H1 (cell line): ENCODE data around the gene PKMYT1. TPM values are rescaled to one million over a fixed set of nuclear protein-coding genes. Genes with fewer than 3 reads are reported as not detected.
A peak's percentile ranks its signal among the peaks of the same experiment; 100 is the strongest.

ENCODE experiments used
- CTCF ChIA-PET: fragments of 300-600 bp; sonication (Branson Sonifier 250); formaldehyde crosslinking; loops from one replicate; lab custom pipeline; 2021; ENCODE audit not compliant: partially characterized antibody; lab: Charles Lee
- POLR2A ChIA-PET: fragments of 300-600 bp; sonication (Branson Sonifier 250); formaldehyde crosslinking; loops from one replicate; lab custom pipeline; 2021; ENCODE audit warnings: inconsistent platforms; ENCODE audit not compliant: partially characterized antibody; lab: Charles Lee
- DNase-seq, 2 experiments: peaks; one replicate each; pipeline versions ENCODE4 v3.0.0 to v3.0.0-alpha.2; 2010 to 2022; ENCODE audit warnings: low spot score in 2 of 2, low read depth in 1 of 2, mixed read lengths in 1 of 2
- FAIRE-seq: peaks from 2 replicates; lab custom pipeline; 2011; peaks lifted over from hg19 to GRCh38; lab: Jason Lieb, UNC
- H2AFZ ChIP-seq: 2 replicates; pipeline ENCODE4 v1.8.1; 2012; ENCODE audit warnings: low read length, inconsistent platforms
- H2AK5ac ChIP-seq: 2 replicates; pipeline ENCODE4 v1.6.1; 2013; ENCODE audit warnings: low read depth, low read length
- H2BK120ac ChIP-seq: replicated peaks from 2 replicates; pipeline ENCODE3; 2013; ENCODE audit warnings: low read depth, low read length, inconsistent platforms
- H2BK12ac ChIP-seq: 2 replicates; pipeline ENCODE4 v1.6.1; 2013; ENCODE audit warnings: low read depth, low read length
- H2BK15ac ChIP-seq: 2 replicates; pipeline ENCODE4 v1.6.1; 2013; ENCODE audit warnings: low read length
- H2BK20ac ChIP-seq: 2 replicates; pipeline ENCODE4 v1.6.1; 2013; ENCODE audit warnings: low read length
- H2BK5ac ChIP-seq: 2 replicates; pipeline ENCODE4 v1.6.1; 2013; ENCODE audit warnings: low read depth, low read length
- H3K14ac ChIP-seq: 2 replicates; pipeline ENCODE4 v1.6.1; 2013; ENCODE audit warnings: inconsistent platforms; ENCODE audit not compliant: insufficient read length
- H3K18ac ChIP-seq: 2 replicates; pipeline ENCODE4 v1.6.1; 2013; ENCODE audit warnings: low read length; ENCODE audit errors: extremely low read depth
- H3K23ac ChIP-seq: 2 replicates; pipeline ENCODE4 v1.6.1; 2013; ENCODE audit warnings: inconsistent platforms; ENCODE audit not compliant: insufficient read length
- H3K23me2 ChIP-seq: 2 replicates; pipeline ENCODE4 v1.6.1; 2013; ENCODE audit warnings: low read depth, low read length
- H3K27ac ChIP-seq: 2 replicates; pipeline ENCODE4 v1.6.1; 2011; ENCODE audit warnings: low read depth, low read length, inconsistent platforms
- H3K27me3 ChIP-seq, 4 experiments: replicated peaks in 1 of 4; 1 replicate in 1 of 4; 2 replicates in 3 of 4; pipeline versions ENCODE4 v1.6.1 to v1.8.1; 2011 to 2013; ENCODE audit warnings: low read length in 3 of 4, mild to moderate bottlenecking in 3 of 4, inconsistent platforms in 2 of 4, mixed read lengths in 2 of 4, moderate library complexity in 1 of 4; ENCODE audit not compliant: control insufficient read depth in 3 of 4, insufficient read depth in 3 of 4; ENCODE audit errors: extremely low read depth in 1 of 4
- H3K36me3 ChIP-seq, 4 experiments: 2 replicates each; pipeline versions ENCODE4 v1.6.1 to v1.8.1; 2011 to 2013; ENCODE audit warnings: mild to moderate bottlenecking in 4 of 4, low read length in 3 of 4, moderate library complexity in 2 of 4, control low read depth in 1 of 4, inconsistent platforms in 1 of 4; ENCODE audit not compliant: insufficient read depth in 4 of 4, control insufficient read depth in 2 of 4
- H3K4ac ChIP-seq: replicated peaks from 2 replicates; pipeline ENCODE3; 2013; ENCODE audit warnings: low read length, low read depth, mixed read lengths, inconsistent platforms; ENCODE audit not compliant: insufficient read length
- H3K4me1 ChIP-seq, 4 experiments: replicated peaks in 1 of 4; 1 replicate in 1 of 4; 2 replicates in 3 of 4; pipeline versions ENCODE4 v1.6.1 to v1.8.1; 2011 to 2013; ENCODE audit warnings: low read length in 3 of 4, inconsistent platforms in 2 of 4, mixed read lengths in 1 of 4; ENCODE audit not compliant: insufficient read depth in 4 of 4, control insufficient read depth in 3 of 4
- H3K4me2 ChIP-seq, 2 experiments: 2 replicates each; pipeline versions ENCODE4 v1.6.1 to v1.8.1; 2011 to 2013; ENCODE audit warnings: low read depth in 2 of 2, low read length in 2 of 2, control low read depth in 1 of 2, inconsistent platforms in 1 of 2, mild to moderate bottlenecking in 1 of 2; ENCODE audit not compliant: insufficient read depth in 1 of 2
- H3K4me3 ChIP-seq, 4 experiments: fragments of 200-600, 300-600 bp in 1 of 4; sonication (generic), shearing (Covaris generic), sonication (Bioruptor Twin) in 1 of 4; 2 replicates each; pipeline versions ENCODE4 v1.5.1 to v1.8.1; 2011 to 2016; ENCODE audit warnings: low read length in 4 of 4, low read depth in 3 of 4, control low read depth in 2 of 4, inconsistent platforms in 2 of 4, mild to moderate bottlenecking in 2 of 4, mixed read lengths in 1 of 4, moderate library complexity in 1 of 4; ENCODE audit not compliant: insufficient read depth in 2 of 4; ENCODE audit errors: extremely low read depth in 1 of 4
- H3K56ac ChIP-seq: replicated peaks from 2 replicates; pipeline ENCODE3; 2013; ENCODE audit warnings: low read depth, mild to moderate bottlenecking, mixed read lengths, low read length, inconsistent platforms; ENCODE audit not compliant: insufficient read length
- H3K79me1 ChIP-seq: 2 replicates; pipeline ENCODE4 v1.6.1; 2013; ENCODE audit warnings: low read depth, low read length, control low read depth
- H3K79me2 ChIP-seq, 2 experiments: 2 replicates each; pipeline versions ENCODE4 v1.6.1 to v1.8.1; 2012 to 2013; ENCODE audit warnings: low read length in 2 of 2, mild to moderate bottlenecking in 2 of 2, inconsistent platforms in 1 of 2; ENCODE audit not compliant: insufficient read depth in 2 of 2, control insufficient read depth in 1 of 2
- H3K9ac ChIP-seq, 4 experiments: replicated peaks in 1 of 4; 1 replicate in 1 of 4; 2 replicates in 3 of 4; pipeline versions ENCODE4 v1.6.1 to v1.8.1; 2011 to 2013; ENCODE audit warnings: low read depth in 3 of 4, low read length in 3 of 4, control low read depth in 2 of 4, mild to moderate bottlenecking in 2 of 4, moderate library complexity in 2 of 4, inconsistent platforms in 1 of 4; ENCODE audit errors: extremely low read depth in 1 of 4
- H3K9me3 ChIP-seq, 2 experiments: 2 replicates each; pipeline versions ENCODE4 v1.6.1 to v1.8.1; 2012 to 2013; ENCODE audit warnings: mild to moderate bottlenecking in 2 of 2, moderate library complexity in 2 of 2, control low read depth in 1 of 2, inconsistent platforms in 1 of 2, low read depth in 1 of 2, low read length in 1 of 2, mixed read lengths in 1 of 2; ENCODE audit not compliant: insufficient read depth in 2 of 2
- H4K20me1 ChIP-seq, 2 experiments: replicated peaks in 1 of 2; 2 replicates each; pipeline versions ENCODE3 to v1.8.1; 2011 to 2013; ENCODE audit warnings: inconsistent platforms in 2 of 2, low read length in 2 of 2, mild to moderate bottlenecking in 1 of 2; ENCODE audit not compliant: insufficient read depth in 2 of 2, control insufficient read depth in 1 of 2
- H4K5ac ChIP-seq: 2 replicates; pipeline ENCODE4 v1.6.1; 2013; ENCODE audit warnings: low read length, low read depth, mixed read lengths, inconsistent platforms; ENCODE audit not compliant: insufficient read length
- H4K8ac ChIP-seq: 2 replicates; pipeline ENCODE4 v1.8.0; 2013; ENCODE audit warnings: mild to moderate bottlenecking, moderate library complexity, low read length, inconsistent platforms; ENCODE audit not compliant: insufficient read depth; ENCODE audit errors: extremely low read depth
- H4K91ac ChIP-seq: replicated peaks from 2 replicates; pipeline ENCODE3; 2013; ENCODE audit warnings: low read length, mixed read lengths, inconsistent platforms; ENCODE audit not compliant: insufficient read length
- CBX8 ChIP-seq: fragments of 300-800, 300-1000 bp; sonication (generic); IDR thresholded peaks from 2 replicates; pipeline ENCODE4 v1.7.1; 2016; ENCODE audit warnings: low read depth, low read length, borderline replicate concordance
- CHD1 ChIP-seq: IDR thresholded peaks from 2 replicates; pipeline ENCODE4 v1.6.1; 2012; ENCODE audit warnings: low read depth, low read length, improper control_type of control experiment
- CHD2 ChIP-seq: IDR thresholded peaks from 2 replicates; pipeline ENCODE4 v1.6.1; 2012; ENCODE audit warnings: low read length, improper control_type of control experiment
- MAFK ChIP-seq: IDR thresholded peaks from 2 replicates; pipeline ENCODE4 v1.6.1; 2012; ENCODE audit warnings: low read depth, mild to moderate bottlenecking, improper control_type of control experiment, low read length
- RNF2 ChIP-seq: fragments of 200-900, 300-1000 bp; sonication (generic); IDR thresholded peaks from 2 replicates; pipeline ENCODE4 v1.7.1; 2016; ENCODE audit warnings: borderline replicate concordance, low read depth, mild to moderate bottlenecking, antibody characterized with exemption, low read length; ENCODE audit not compliant: poor library complexity, severe bottlenecking; ENCODE audit errors: missing control alignments
- SUZ12 ChIP-seq: fragments of 200-600 bp; sonication (generic); IDR thresholded peaks from 2 replicates; pipeline ENCODE4 v1.6.1; 2012; ENCODE audit warnings: mild to moderate bottlenecking, inconsistent platforms, low read length, moderate library complexity, mixed read lengths
- USF2 ChIP-seq: IDR thresholded peaks from 2 replicates; pipeline ENCODE4 v1.6.1; 2011; ENCODE audit warnings: low read length, improper control_type of control experiment
- WGBS, 2 experiments: shearing (Covaris generic) in 1 of 2; methylation state at CpG; one replicate each; pipeline versions ENCODE4 v1.1.6 to v1.1.7; 2013 to 2015; ENCODE audit warnings: low lambda C conversion rate in 2 of 2, mixed read lengths in 2 of 2, inconsistent platforms in 1 of 2, low coverage in 1 of 2, missing lambda C conversion rate in 1 of 2; ENCODE audit not compliant: insufficient replicate concordance in 2 of 2, insufficient coverage in 1 of 2, insufficient read length in 1 of 2; ENCODE audit errors: extremely low coverage in 1 of 2, missing lambda C conversion rate in 1 of 2; 5-methylcytosine and 5-hydroxymethylcytosine counted together
- polyA plus RNA-seq, 7 experiments: library from polyadenylated mRNA; depleted of rRNA in 3 of 7; stranded (reverse) in 5 of 7; unstranded in 2 of 7; fragments of >200 nt in 5 of 7; fragments of 200-250 nt in 2 of 7; gene quantifications; 1 replicate in 5 of 7; 2 replicates in 1 of 7; 4 replicates in 1 of 7; pipeline versions ENCODE4 v1.2.1 to v1.2.3, GENCODE V29; 2011 to 2013; ENCODE audit warnings: missing spikeins in 2 of 7, mixed read lengths in 2 of 7
- total RNA-seq: library from RNA; stranded (reverse); fragmentation: NEBNext Ultra II Directional; extraction: Animal tissue kit (Norgen Biotek cat#: 25700); gene quantifications from 2 replicates; pipeline ENCODE4 v1.2.1, GENCODE V29; 2021

Gene PKMYT1
- total and polyA plus RNA-seq, 2 of the 8 experiments (the other 6 are each of a cell fraction or from before 2014, with no cell fraction given), result 74.7 to 85.2 TPM

GRCh38 chr16:3004319-3004718, 24.1 kb upstream of the PKMYT1 start:
- Histone ChIP-seq H2BK20ac (no peak overlapping the region), H3K4me1 (peaks cover 11 to 35% (median 30%) of the 10 kb centered on the region in 4 experiments), H3K14ac (no peak overlapping the region), H4K8ac (no peak overlapping the region; the same call in 1 of the 2 replicates), H3K4me3 (peak overlapping the region in 1 of 4 experiments; percentile 58; a peak in 1 of 8 replicates), H2AK5ac (no peak overlapping the region), H3K23ac (no peak overlapping the region), H2BK120ac (no peak overlapping the region), H3K4ac (no peak overlapping the region), H3K9ac (peak overlapping the region in 1 of 4 experiments; percentile 41; a peak in 1 of 7 replicates), H3K79me2 (peaks cover 0 to 6% of the 10 kb centered on the region in 2 experiments; a peak in 1 of 4 replicates), H3K18ac (no peak overlapping the region), H3K27ac (no peak overlapping the region), H4K91ac (no peak overlapping the region), H3K79me1 (no peaks in the 10 kb centered on the region; the same call in 1 of the 2 replicates), H3K56ac (no peak overlapping the region), H2BK5ac (no peak overlapping the region), H3K36me3 (peaks cover 0 to 3% (median 0%) of the 10 kb centered on the region in 4 experiments; a peak in 1 of 8 replicates), H3K23me2 (peaks cover 13% of the 10 kb centered on the region), H2BK15ac (no peak overlapping the region)
- no peak for FAIRE-seq
- no peak for DNase-seq
- CTCF ChIA-PET, result interaction anchor here (0.6 to 17.3 kb wide), 15 partner anchors 8 to 102 kb away, joined by 3 to 639 read pairs (median 3); partner anchors contain the start of genes BICDL2, CLDN6, CLDN9 and HCFC1R1
- POLR2A ChIA-PET, result interaction anchor here (0.6 to 35.7 kb wide), 15 partner anchors 11 to 134 kb away, joined by 3 to 1808 read pairs (median 4); partner anchors contain the start of genes BICDL2, CLDN6, CLDN9 and HCFC1R1
- 0% methylated on average over 11 of the region's 67 CpGs; no CpG with 5 or more reads in 1 of the 2 experiments for WGBS, 2 experiments
- TF ChIP-seq USF2 (no peak), CHD2 (no peak), RNF2 (no peak), SUZ12 (no peak), MAFK (no peak), CBX8 (no peak), CHD1 (no peak)
- TF ChIP-seq, all 59 proteins: peak for 0
- Histone ChIP-seq H3K9me3 (no peaks in the 10 kb centered on the region), H3K4me2 (peak overlapping the region in 1 of 2 experiments; percentile 88; a peak in 2 of 4 replicates), H2BK12ac (no peak overlapping the region), H3K27me3 (no peaks in the 10 kb centered on the region), H4K20me1 (no peaks in the 10 kb centered on the region), H2AFZ (no peak overlapping the region), H4K5ac (no peak overlapping the region)
